Muscle layer of duodenum (tissue), 2 donors: ENCODE results near the gene CCL22.
"Not testable (repeated sequence)": the region's sequence is repeated elsewhere in the genome, so short reads cannot be mapped to it uniquely, and the experiment has no call there.

Experiments
- H3K27ac ChIP-seq: one replicate; pipeline ENCODE4 v1.7.0; 2013; ENCODE audit warnings: mild to moderate bottlenecking, low read length
- H3K27me3 ChIP-seq: one replicate; pipeline ENCODE4 v1.7.0; 2013; ENCODE audit warnings: low read depth, mild to moderate bottlenecking, control low read depth, low read length
- H3K36me3 ChIP-seq, 2 donors: one replicate each; pipeline ENCODE4 v1.7.0; 2013; ENCODE audit warnings: low read length in 2 of 2, control low read depth in 1 of 2, mild to moderate bottlenecking in 1 of 2; ENCODE audit not compliant: insufficient read depth in 2 of 2, control insufficient read depth in 1 of 2
- H3K4me1 ChIP-seq, 2 donors: one replicate each; pipeline ENCODE4 v1.7.0; 2013; ENCODE audit warnings: low read length in 2 of 2, mild to moderate bottlenecking in 2 of 2, control low read depth in 1 of 2, moderate library complexity in 1 of 2; ENCODE audit not compliant: insufficient read depth in 2 of 2, control insufficient read depth in 1 of 2
- H3K4me3 ChIP-seq, 2 donors: one replicate each; pipeline ENCODE4 v1.7.0; 2013; ENCODE audit warnings: low read length in 2 of 2, low read depth in 1 of 2, mild to moderate bottlenecking in 1 of 2
- H3K9me3 ChIP-seq, 2 donors: one replicate each; pipeline ENCODE4 v1.7.0; 2013; ENCODE audit warnings: low read length in 2 of 2, control low read depth in 1 of 2, mild to moderate bottlenecking in 1 of 2; ENCODE audit not compliant: control insufficient read depth in 1 of 2
- donor health status: healthy.

Gene CCL22

DNA sequence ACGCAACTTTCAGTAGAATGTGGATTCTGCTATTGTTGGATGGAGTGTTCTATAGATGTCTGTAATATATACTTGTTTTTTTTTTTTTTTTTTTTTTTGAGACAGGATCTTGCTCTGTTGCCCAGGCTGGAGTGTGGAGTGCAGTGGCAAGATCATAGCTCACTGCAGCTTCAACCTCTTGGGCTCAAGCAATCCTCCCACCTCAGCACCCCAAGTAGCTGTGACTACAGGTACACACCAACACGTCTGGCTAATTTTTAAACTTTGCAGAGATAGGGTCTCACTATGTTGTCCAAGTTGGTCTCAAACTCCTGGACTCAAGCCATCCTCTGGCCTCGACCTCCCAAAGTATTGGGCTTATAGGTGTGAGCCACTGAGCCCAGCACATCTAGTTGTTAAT, 27.2 kb upstream of the CCL22 start:
- Histone ChIP-seq H3K4me1 (no peaks in the 10 kb centered on the region), H3K9me3 (peaks cover 0 to 1% of the 10 kb centered on the region in 2 donors), H3K27ac (no peak overlapping the region), H3K4me3 (no peak overlapping the region), H3K36me3 (no peaks in the 10 kb centered on the region), H3K27me3 (no peaks in the 10 kb centered on the region)

- H3K4me3 ChIP-seq = no peak overlapping the region
- no peaks in the 10 kb centered on the region for H3K27me3 ChIP-seq
- H3K4me1 ChIP-seq = no peaks in the 10 kb centered on the region
- H3K27ac ChIP-seq = no peak overlapping the region
- H3K36me3 ChIP-seq = no peaks in the 10 kb centered on the region
- H3K9me3 ChIP-seq = no peaks in the 10 kb centered on the region
Measured at GRCh38 chr16:57333402-57333801, 25.2 kb upstream of the CCL22 start.

DNA sequence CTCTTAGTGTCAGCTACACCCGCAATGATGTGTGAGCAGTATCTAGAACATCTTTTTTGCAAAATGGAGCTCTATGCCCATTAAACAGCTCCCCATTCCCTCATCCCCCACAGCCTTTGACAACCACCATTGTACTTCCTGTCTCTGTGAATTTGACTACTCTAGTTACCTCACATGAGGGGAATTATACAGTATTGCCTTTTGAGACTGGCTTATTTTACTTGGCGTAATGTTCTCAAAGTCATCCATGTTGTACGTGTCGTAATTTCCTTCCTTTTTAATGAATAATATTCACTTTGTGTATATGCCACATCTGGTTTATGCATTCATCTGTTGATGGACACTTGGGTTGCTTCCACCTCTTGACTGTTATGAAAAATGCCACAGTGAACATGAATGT, 23.2 kb upstream of the CCL22 start:
- Histone ChIP-seq H3K9me3 (no peaks in the 10 kb centered on the region), H3K4me1 (no peaks in the 10 kb centered on the region), H3K36me3 (no peaks in the 10 kb centered on the region), H3K27ac (no peak overlapping the region), H3K27me3 (no peaks in the 10 kb centered on the region), H3K4me3 (no peak overlapping the region)

- no peaks in the 10 kb centered on the region for H3K27me3 ChIP-seq
- H3K36me3 ChIP-seq = no peaks in the 10 kb centered on the region
- H3K9me3 ChIP-seq = no peaks in the 10 kb centered on the region
- H3K4me1 ChIP-seq = no peaks in the 10 kb centered on the region
- H3K4me3 ChIP-seq = no peak overlapping the region
- H3K27ac ChIP-seq = no peak overlapping the region
Measured at GRCh38 chr16:57341062-57341440, 17.5 kb upstream of the CCL22 start.

GRCh38 chr16:57341441-57342303, 16.9 kb upstream of the CCL22 start:
- H3K4me1 ChIP-seq = no peaks in the 10 kb centered on the region
- no peak overlapping the region for H3K27ac ChIP-seq
- no peaks in the 10 kb centered on the region for H3K27me3 ChIP-seq
- H3K9me3 ChIP-seq = no peaks in the 10 kb centered on the region
- no peaks in the 10 kb centered on the region for H3K36me3 ChIP-seq
- H3K4me3 ChIP-seq = no peak overlapping the region

GRCh38 chr16:57342606-57343005, 16.0 kb upstream of the CCL22 start:
- not testable (repeated sequence) for H3K36me3 ChIP-seq, H3K4me1 ChIP-seq, H3K27ac ChIP-seq, H3K4me3 ChIP-seq, H3K27me3 ChIP-seq, H3K9me3 ChIP-seq

DNA sequence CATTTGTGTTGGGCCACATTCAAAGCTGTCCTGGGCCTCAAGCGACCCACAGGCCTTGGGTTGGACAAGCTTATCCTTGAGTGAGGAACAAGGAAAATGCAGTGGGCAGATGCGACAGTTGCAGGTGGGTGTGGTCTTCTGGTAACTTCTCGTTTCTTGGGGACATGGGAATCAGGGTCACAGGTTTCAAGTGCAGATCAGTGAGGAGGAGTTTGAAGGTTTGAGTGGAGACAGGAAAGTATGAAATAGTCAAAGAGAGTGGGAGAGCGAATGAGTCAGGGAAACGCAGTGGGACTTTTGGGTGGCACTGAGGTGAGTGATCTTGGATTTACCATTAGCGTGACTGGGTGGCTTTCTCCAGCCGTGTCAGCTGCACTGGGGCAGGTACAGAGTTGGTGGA, 15.4 kb upstream of the CCL22 start:
- H3K4me1 ChIP-seq = no peaks in the 10 kb centered on the region
- H3K36me3 ChIP-seq = no peaks in the 10 kb centered on the region
- H3K27me3 ChIP-seq = no peaks in the 10 kb centered on the region
- no peak overlapping the region for H3K27ac ChIP-seq
- H3K4me3 ChIP-seq = no peak overlapping the region
- no peaks in the 10 kb centered on the region for H3K9me3 ChIP-seq

GRCh38 chr16:57344094-57344493, 14.5 kb upstream of the CCL22 start:
- not testable (repeated sequence) for H3K9me3 ChIP-seq, H3K4me3 ChIP-seq, H3K27ac ChIP-seq, H3K27me3 ChIP-seq, H3K4me1 ChIP-seq, H3K36me3 ChIP-seq

DNA sequence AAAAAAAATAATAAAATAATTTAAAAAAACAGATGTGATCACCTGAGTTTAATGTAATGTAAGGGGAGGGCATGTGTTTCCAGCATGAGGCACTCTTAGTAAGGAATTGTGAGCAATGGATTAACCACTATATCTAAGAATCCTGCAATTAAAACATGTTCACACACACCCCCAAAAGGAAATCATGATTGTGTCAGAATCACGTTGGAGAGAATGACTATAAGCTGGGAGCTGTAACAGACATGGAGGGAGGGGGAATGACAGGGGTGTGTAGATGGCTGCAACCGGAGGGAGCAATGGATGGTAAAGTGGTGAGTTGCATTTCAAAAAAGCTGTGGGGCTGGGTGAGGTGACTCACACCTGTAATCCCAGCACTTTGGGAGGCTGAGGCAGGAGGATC, 13.6 kb upstream of the CCL22 start:
- H3K27ac ChIP-seq = no peak overlapping the region
- no peaks in the 10 kb centered on the region for H3K4me1 ChIP-seq
- H3K9me3 ChIP-seq = no peaks in the 10 kb centered on the region
- no peaks in the 10 kb centered on the region for H3K27me3 ChIP-seq
- H3K4me3 ChIP-seq = no peak overlapping the region
- no peaks in the 10 kb centered on the region for H3K36me3 ChIP-seq

DNA sequence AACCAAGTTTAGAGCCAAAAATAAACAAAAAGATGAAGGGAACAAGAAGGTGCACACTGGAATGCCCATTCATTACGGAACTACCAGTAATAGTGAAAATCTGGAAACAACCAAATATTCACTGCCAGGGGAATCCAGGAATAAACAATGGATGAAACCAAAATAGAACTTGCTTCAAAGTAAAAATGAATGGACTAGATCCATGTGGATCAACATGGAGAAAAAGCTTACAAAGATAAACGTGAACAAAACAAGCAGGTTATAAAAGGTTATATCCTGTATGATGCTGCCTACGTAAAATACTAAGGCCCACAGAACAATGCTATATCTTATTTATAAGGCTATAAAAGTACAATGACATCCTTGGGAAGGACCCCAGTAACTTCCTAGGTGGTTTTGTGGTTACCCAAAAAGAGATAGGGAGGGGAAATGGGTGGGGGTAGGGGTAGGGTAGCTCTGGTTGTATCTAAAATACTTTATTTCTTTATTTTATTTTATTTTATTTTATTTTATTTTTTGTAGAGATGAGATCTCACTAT, 12.8 kb upstream of the CCL22 start:
- no peaks in the 10 kb centered on the region for H3K4me1 ChIP-seq
- H3K36me3 ChIP-seq = no peaks in the 10 kb centered on the region
- H3K27me3 ChIP-seq = no peaks in the 10 kb centered on the region
- H3K27ac ChIP-seq = no peak overlapping the region
- no peak overlapping the region for H3K4me3 ChIP-seq
- no peaks in the 10 kb centered on the region for H3K9me3 ChIP-seq

DNA sequence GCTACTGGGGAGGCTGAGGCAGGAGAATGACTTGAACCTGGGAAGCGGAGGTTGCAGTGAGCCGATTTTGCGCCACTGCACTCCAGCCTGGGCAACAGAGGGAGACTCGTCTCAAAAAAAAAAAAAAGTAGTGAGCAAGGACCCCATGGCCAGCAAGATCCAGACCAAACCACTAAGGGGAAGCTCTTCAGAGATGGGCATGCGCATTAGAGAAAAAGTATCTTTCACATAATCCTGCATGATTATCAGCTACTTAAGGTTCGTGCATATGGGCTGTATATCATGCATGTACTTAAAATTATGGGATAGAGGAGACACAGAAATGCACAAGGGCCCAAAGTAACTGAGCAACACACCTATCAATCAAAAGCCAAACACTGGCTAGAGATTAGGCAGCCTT, 10.7 kb upstream of the CCL22 start:
- no peaks in the 10 kb centered on the region for H3K4me1 ChIP-seq
- no peak overlapping the region for H3K4me3 ChIP-seq
- no peaks in the 10 kb centered on the region for H3K9me3 ChIP-seq
- H3K36me3 ChIP-seq = no peaks in the 10 kb centered on the region
- H3K27ac ChIP-seq = no peak overlapping the region
- no peaks in the 10 kb centered on the region for H3K27me3 ChIP-seq

GRCh38 chr16:57348327-57348726, 10.3 kb upstream of the CCL22 start:
- Histone ChIP-seq H3K4me3 (no peak overlapping the region), H3K27ac (no peak overlapping the region), H3K36me3 (no peaks in the 10 kb centered on the region), H3K27me3 (no peaks in the 10 kb centered on the region), H3K4me1 (no peaks in the 10 kb centered on the region), H3K9me3 (no peaks in the 10 kb centered on the region)
